NCI-H748 (cell line): ENCODE results near the gene ALG11.
A peak's percentile ranks its signal among the peaks of the same experiment; 100 is the strongest.

Experiments used
- DNase-seq: peaks from one replicate; lab custom pipeline; 2025; ENCODE audit not compliant: unreplicated experiment; lab: John Stamatoyannopoulos, UW

Gene ALG11

GRCh38 chr13:51997641-51998330 is 14.4 kb upstream of the ALG11 start:
- DNase-seq = peak; percentile 19

GRCh38 chr13:51998723-51999509 is 13.3 kb upstream of the ALG11 start:
- peak; percentile 43 for DNase-seq

GRCh38 chr13:51999510-51999911 is 12.7 kb upstream of the ALG11 start:
- no peak for DNase-seq

- DNase-seq = no peak
Measured at GRCh38 chr13:51999921-52000320, 12.3 kb upstream of the ALG11 start.

GRCh38 chr13:52001120-52001731 is 11.0 kb upstream of the ALG11 start:
- DNase-seq = peak; percentile 69

- DNase-seq = no peak
Measured at GRCh38 chr13:52002361-52002760, 9.8 kb upstream of the ALG11 start.

- DNase-seq = no peak
Measured at GRCh38 chr13:52003541-52003940, 8.7 kb upstream of the ALG11 start.

GRCh38 chr13:52004511-52005170 is 7.6 kb upstream of the ALG11 start:
- no peak for DNase-seq

- DNase-seq = no peak
Measured at GRCh38 chr13:52005841-52006522, 6.2 kb upstream of the ALG11 start.

GRCh38 chr13:52006523-52007245 is 5.5 kb upstream of the ALG11 start:
- DNase-seq = no peak

- DNase-seq = no peak
Measured at GRCh38 chr13:52009946-52010345, 2.3 kb upstream of the ALG11 start.

GRCh38 chr13:52010890-52011631 is 1.1 kb upstream of the ALG11 start, which contains the start of gene ATP7B:
Gene ATP7B (minus strand): TSS chr13:52011450. CDS start chr13:52011337, 113 bp downstream.
- DNase-seq = peak; percentile 69

- DNase-seq = no peak
Measured at GRCh38 chr13:52012512-52012836, 276 bp downstream of the ALG11 start.

- no peak for DNase-seq
Measured at GRCh38 chr13:52016296-52016695, 4.1 kb downstream of the ALG11 start.

- DNase-seq = no peak
Measured at GRCh38 chr13:52020191-52020590, 8.0 kb downstream of the ALG11 start.

- DNase-seq = no peak
Measured at GRCh38 chr13:52022356-52022755, 10.2 kb downstream of the ALG11 start.

- DNase-seq = no peak
Measured at GRCh38 chr13:52024481-52024880, 12.3 kb downstream of the ALG11 start, which contains the start of gene UTP14C. Gene UTP14C (plus strand): TSS chr13:52024691. CDS start chr13:52028805, 4,114 bp downstream.

GRCh38 chr13:52025475-52026245 is 13.5 kb downstream of the ALG11 start:
- DNase-seq = no peak

- no peak for DNase-seq
Measured at GRCh38 chr13:52026246-52026626, 14.0 kb downstream of the ALG11 start.
